ENCODE results near the gene C1orf87.

GRCh38 chr1:60111118-60111517, 37.5 kb upstream of the C1orf87 start:
- TF ChIP-seq, protein P1, sequence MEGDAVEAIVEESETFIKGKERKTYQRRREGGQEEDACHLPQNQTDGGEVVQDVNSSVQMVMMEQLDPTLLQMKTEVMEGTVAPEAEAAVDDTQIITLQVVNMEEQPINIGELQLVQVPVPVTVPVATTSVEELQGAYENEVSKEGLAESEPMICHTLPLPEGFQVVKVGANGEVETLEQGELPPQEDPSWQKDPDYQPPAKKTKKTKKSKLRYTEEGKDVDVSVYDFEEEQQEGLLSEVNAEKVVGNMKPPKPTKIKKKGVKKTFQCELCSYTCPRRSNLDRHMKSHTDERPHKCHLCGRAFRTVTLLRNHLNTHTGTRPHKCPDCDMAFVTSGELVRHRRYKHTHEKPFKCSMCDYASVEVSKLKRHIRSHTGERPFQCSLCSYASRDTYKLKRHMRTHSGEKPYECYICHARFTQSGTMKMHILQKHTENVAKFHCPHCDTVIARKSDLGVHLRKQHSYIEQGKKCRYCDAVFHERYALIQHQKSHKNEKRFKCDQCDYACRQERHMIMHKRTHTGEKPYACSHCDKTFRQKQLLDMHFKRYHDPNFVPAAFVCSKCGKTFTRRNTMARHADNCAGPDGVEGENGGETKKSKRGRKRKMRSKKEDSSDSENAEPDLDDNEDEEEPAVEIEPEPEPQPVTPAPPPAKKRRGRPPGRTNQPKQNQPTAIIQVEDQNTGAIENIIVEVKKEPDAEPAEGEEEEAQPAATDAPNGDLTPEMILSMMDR (IDR thresholded peaks at IDR 0.05; ENCODE audit: insufficient read depth, low read length, poor library complexity, severe bottlenecking) = no peak
- no peak for TF ChIP-seq EZH2phosphoT487 (conservative IDR thresholded peaks at IDR 0.05; ENCODE audit: low read length)

Data from SU-DHL-6 (cell line).